Hepatocyte (in vitro differentiated cells): Measurements from ENCODE around the gene POU2F1.

Experiments
- CTCF ChIP-seq: fragments of 200-600 bp; sonication (generic); IDR thresholded peaks from 2 replicates; pipeline ENCODE4 v1.5.1; 2016; ENCODE audit warnings: antibody characterized with exemption, mild to moderate bottlenecking; ENCODE audit not compliant: poor library complexity
- EZH2 ChIP-seq: fragments of 200-600 bp; sonication (generic); IDR thresholded peaks from 2 replicates; pipeline ENCODE4 v1.6.1; 2016; ENCODE audit warnings: antibody characterized with exemption, mild to moderate bottlenecking, borderline replicate concordance
- EZH2phosphoT487 ChIP-seq: fragments of 200-600 bp; sonication (generic); IDR thresholded peaks from one replicate; pipeline ENCODE4 v1.6.1; 2018; ENCODE audit warnings: antibody characterized with exemption, mild to moderate bottlenecking, low read depth, moderate library complexity; ENCODE audit not compliant: unreplicated experiment, severe bottlenecking

GRCh38 chr1:167443757-167444156 lies 223.1 kb downstream of the POU2F1 start:
- TF ChIP-seq CTCF (no peak), EZH2 (no peak), EZH2phosphoT487 (no peak)
